Tibial nerve (tissue), 4 donors: Measurements from ENCODE around the gene PREB. TPM values are rescaled to one million over a fixed set of nuclear protein-coding genes. Genes with fewer than 3 reads are reported as not detected.

Source experiments
- DNase-seq, 2 donors: peaks; one replicate each; pipeline ENCODE4 v3.0.0-alpha.2; 2019; ENCODE audit warnings: low spot score in 2 of 2
- H3K27ac ChIP-seq, 4 donors: fragments of 200-600 bp; sonication (generic) in 3 of 4; one replicate each; pipeline ENCODE4 v1.5.1; 2017 to 2019; ENCODE audit warnings: mild to moderate bottlenecking in 1 of 4
- H3K27me3 ChIP-seq, 2 donors: fragments of 200-600 bp; sonication (generic) in 1 of 2; one replicate each; pipeline versions ENCODE4 v1.5.1 to v1.6.0; 2017 to 2019
- H3K36me3 ChIP-seq, 3 donors: fragments of 200-600 bp; sonication (generic); one replicate each; pipeline ENCODE4 v1.5.1; 2018 to 2019
- H3K4me1 ChIP-seq, 4 donors: fragments of 200-600 bp; sonication (generic) in 3 of 4; one replicate each; pipeline ENCODE4 v1.5.1; 2017 to 2019
- H3K4me3 ChIP-seq, 4 donors: fragments of 200-600 bp; sonication (generic) in 3 of 4; one replicate each; pipeline ENCODE4 v1.5.1; 2017 to 2019; ENCODE audit warnings: mild to moderate bottlenecking in 1 of 4, moderate library complexity in 1 of 4
- H3K9me3 ChIP-seq, 4 donors: fragments of 200-600 bp; sonication (generic) in 3 of 4; one replicate each; pipeline ENCODE4 v1.5.1; 2017 to 2019
- CTCF ChIP-seq, 5 experiments: fragments of 200-600 bp in 3 of 5; fragments of 450-650 bp in 2 of 5; sonication (generic) in 3 of 5; IDR thresholded peaks; one replicate each; pipeline ENCODE4 v1.5.1; 2016 to 2019; ENCODE audit warnings: antibody characterized with exemption in 5 of 5, mild to moderate bottlenecking in 3 of 5, moderate library complexity in 2 of 5
- EP300 ChIP-seq, 2 donors: sonication (generic); formaldehyde crosslinking; IDR thresholded peaks; one replicate each; pipeline ENCODE4 v1.6.1; 2017; ENCODE audit warnings: antibody characterized with exemption in 2 of 2, mild to moderate bottlenecking in 1 of 2
- POLR2A ChIP-seq, 2 donors: fragments of 450-650 bp; IDR thresholded peaks; one replicate each; pipeline ENCODE4 v1.6.1; 2017; ENCODE audit warnings: antibody characterized with exemption in 2 of 2, mild to moderate bottlenecking in 2 of 2, moderate library complexity in 2 of 2
- WGBS, 2 donors: methylation state at CpG; one replicate each; pipeline ENCODE4 v1.1.5; 2018; 5-methylcytosine and 5-hydroxymethylcytosine counted together
- total RNA-seq, 4 donors: library from RNA; depleted of rRNA; stranded (reverse); fragments of >200 nt; gene quantifications; one replicate each; pipeline ENCODE4 v1.1.0, GENCODE V29; 2016

PREB gene
- total RNA-seq, 4 donors from 2014 or later, result 54.4 to 114 (median 80.1) TPM

DNA sequence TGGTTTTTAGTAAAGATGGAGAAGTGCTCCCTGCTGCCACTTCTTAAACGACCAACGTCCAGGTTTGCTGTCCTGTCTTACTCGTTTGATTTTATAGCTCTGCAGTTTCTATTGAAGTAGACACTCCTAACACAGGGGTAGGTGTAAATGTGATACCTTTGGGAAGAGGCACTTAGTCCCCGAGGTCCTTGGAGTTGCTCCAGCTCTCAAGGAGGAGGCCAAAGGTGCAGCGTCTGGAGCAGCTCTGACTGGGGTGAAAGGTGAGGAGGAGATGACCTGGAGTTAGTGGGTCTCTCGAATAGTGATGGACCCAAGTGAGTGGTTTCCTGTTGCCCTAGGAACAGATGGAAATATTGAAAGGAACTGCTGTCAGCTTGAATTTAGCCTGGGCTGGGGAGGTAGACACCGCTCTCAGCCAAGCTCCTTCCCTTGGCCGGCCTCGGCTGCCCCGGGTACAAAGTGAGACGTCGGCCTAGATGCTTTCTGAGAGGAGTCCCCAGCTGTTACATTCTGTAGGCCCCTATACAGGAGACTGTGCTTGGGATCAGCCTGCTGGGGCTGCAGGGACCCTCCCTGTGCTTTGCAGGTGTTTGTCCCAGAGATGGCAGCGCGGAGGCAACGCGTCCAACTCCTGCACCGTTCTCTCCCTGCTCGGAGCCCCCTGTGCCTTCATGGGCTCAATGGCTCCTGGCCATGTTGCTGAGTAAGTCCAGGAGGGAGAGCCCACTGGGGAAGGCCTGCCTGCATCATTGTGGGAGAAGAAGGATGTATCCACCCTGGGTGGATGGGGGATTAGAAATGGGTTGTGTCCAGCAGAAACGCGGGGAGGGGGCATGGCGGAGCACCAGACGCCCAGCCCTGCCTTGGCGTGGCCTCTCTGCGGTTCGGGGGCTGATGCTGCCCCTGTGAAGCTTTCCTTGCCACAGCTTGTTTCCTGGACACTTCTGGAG is 42.4 kb downstream of the PREB start:
- TF ChIP-seq CTCF (IDR thresholded peaks at IDR 0.05), result no peak
- no peak for TF ChIP-seq EP300 (IDR thresholded peaks at IDR 0.05)
- TF ChIP-seq POLR2A (IDR thresholded peaks at IDR 0.05), result no peak
- H3K27me3 ChIP-seq, result no peaks in the 10 kb centered on the region
- WGBS, 2 donors, result 65 to 71% methylated on average over 21 to 22 of the region's 25 CpGs
- peaks cover 0 to 20% (median 7%) of the 10 kb centered on the region in 4 donors for H3K4me1 ChIP-seq
- DNase-seq, result no peak
- no peak overlapping the region for H3K4me3 ChIP-seq
- H3K36me3 ChIP-seq, result peaks cover 0 to 5% (median 0%) of the 10 kb centered on the region in 3 donors
- H3K27ac ChIP-seq, result no peak overlapping the region
- H3K9me3 ChIP-seq, result no peaks in the 10 kb centered on the region

DNA sequence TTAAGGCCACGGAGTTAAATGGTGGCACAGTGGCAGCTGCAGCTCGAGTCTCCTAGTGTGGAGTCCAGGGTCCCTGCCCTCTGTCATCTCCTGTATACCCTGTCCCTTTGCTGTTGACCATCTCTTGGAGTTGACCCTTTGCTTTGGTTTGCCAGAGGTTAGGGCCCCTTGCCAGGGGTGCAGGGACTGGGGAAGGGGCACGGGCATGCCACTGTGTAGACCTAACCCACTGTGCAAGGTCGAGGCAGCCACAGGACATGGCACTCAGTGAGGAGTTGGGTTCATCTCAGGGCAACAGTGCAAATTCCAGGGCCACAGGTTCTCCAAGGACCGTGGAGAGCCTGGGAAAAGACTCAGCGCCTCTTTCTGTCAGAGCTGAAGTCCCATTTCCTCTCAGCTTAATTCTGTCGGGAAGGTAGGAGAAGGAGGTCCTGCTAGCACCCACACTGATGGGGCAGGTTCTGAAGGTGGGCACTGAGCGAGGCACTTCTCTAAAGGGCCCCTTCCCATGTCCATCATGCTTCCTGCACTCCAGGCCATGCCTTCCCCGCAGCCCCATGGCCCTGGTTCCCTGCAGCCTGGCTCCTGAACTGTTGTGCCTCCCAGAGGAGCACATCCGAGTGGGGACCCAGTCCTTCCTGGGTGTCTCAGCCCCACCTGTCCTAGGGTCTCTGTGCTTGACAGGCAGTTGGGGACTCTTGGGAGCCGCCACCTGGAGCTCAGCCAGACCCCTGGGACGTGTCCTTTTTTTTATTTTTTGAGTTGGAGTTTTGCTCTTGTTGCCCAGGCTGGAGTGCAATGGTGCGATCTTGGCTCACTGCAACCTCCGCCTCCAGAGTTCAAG is 45.1 kb downstream of the PREB start:
- WGBS, 2 donors, result 88 to 90% methylated on average over 14 of the region's 14 CpGs
- Histone ChIP-seq H3K27me3 (no peaks in the 10 kb centered on the region), H3K27ac (no peak overlapping the region), H3K4me1 (peaks cover 0 to 22% (median 14%) of the 10 kb centered on the region in 4 donors), H3K9me3 (no peaks in the 10 kb centered on the region), H3K4me3 (peak overlapping the region in 1 of 4 donors; percentile 2), H3K36me3 (peaks cover 0 to 5% (median 0%) of the 10 kb centered on the region in 3 donors)
- no peak for DNase-seq
- TF ChIP-seq CTCF (IDR thresholded peaks at IDR 0.05) (no peak), EP300 (IDR thresholded peaks at IDR 0.05) (no peak), POLR2A (IDR thresholded peaks at IDR 0.05) (no peak)

DNA sequence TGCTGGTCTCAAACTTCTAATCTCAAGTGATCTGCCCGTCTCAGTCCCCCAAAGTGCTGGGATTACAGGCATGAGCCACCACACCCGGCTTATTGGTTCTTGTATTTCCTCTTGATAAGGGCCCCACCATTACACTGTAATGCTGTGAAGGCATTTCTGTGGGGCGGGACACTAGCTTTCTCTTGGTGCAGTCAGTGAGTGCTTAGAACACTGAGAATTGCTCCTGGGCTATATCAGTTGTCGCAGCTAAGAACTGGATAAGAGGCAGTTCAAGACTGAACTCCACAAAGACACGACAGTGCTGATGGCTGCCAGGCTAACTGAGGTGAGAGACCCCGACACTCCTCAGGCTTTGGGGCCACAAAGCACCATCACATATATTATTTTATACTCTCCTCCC is 45.8 kb downstream of the PREB start:
- 89 to 92% methylated on average over 6 of the region's 6 CpGs for WGBS, 2 donors
- Histone ChIP-seq H3K36me3 (peaks cover 0 to 6% (median 0%) of the 10 kb centered on the region in 3 donors), H3K27me3 (no peaks in the 10 kb centered on the region), H3K4me1 (peaks cover 0 to 22% (median 14%) of the 10 kb centered on the region in 4 donors), H3K4me3 (no peak overlapping the region), H3K27ac (no peak overlapping the region), H3K9me3 (no peaks in the 10 kb centered on the region)
- TF ChIP-seq CTCF (IDR thresholded peaks at IDR 0.05), result no peak
- no peak for TF ChIP-seq EP300 (IDR thresholded peaks at IDR 0.05)
- no peak for TF ChIP-seq POLR2A (IDR thresholded peaks at IDR 0.05)
- DNase-seq, result no peak

DNA sequence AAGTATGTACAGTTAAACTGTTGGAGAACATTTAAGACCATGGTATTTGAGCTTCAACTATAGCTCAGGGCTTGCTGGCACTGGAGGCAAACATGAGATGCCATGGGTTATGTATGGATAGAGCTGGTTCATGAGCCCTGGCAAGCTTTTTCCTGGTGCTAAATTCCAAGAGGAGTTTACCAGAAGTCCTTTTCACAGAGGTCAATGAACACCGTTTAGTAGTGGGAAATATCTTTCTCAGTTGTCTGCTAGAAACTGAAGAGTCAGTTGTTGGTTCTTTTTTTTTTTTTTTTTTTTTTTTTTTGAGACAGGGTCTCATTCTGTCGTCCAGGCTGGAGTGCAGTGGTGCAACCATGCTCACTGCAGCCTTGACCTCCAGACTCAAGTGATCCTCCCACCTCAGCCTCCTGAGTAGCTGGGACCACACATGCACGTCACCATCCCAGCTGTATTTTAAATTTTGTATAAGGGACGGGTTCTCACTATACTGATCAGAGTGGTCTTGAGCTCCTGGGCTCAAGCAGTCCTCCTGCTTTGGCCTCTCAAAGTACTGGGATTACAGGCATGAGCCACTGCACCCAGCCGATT is 46.5 kb downstream of the PREB start:
- WGBS, 2 donors, result 76 to 86% methylated on average over 5 of the region's 5 CpGs
- DNase-seq, result no peak
- peak overlapping the region in 1 of 4 donors; percentile 82 for H3K4me3 ChIP-seq
- TF ChIP-seq CTCF (IDR thresholded peaks at IDR 0.05) (no peak), POLR2A (IDR thresholded peaks at IDR 0.05) (no peak), EP300 (IDR thresholded peaks at IDR 0.05) (no peak)
- H3K27ac ChIP-seq, result no peak overlapping the region
- H3K4me1 ChIP-seq, result peaks cover 0 to 22% (median 14%) of the 10 kb centered on the region in 4 donors
- H3K9me3 ChIP-seq, result no peaks in the 10 kb centered on the region
- H3K27me3 ChIP-seq, result no peaks in the 10 kb centered on the region
- H3K36me3 ChIP-seq, result peaks cover 0 to 9% (median 0%) of the 10 kb centered on the region in 3 donors
